GM19452 (cell line): Measurements from ENCODE around the gene GTSE1.

Experiments
- ATAC-seq: cut with Tn5 transposase; IDR thresholded peaks from one replicate; pipeline ENCODE4 v1.9.1; 2021; ENCODE audit not compliant: unreplicated experiment

GTSE1 gene

DNA sequence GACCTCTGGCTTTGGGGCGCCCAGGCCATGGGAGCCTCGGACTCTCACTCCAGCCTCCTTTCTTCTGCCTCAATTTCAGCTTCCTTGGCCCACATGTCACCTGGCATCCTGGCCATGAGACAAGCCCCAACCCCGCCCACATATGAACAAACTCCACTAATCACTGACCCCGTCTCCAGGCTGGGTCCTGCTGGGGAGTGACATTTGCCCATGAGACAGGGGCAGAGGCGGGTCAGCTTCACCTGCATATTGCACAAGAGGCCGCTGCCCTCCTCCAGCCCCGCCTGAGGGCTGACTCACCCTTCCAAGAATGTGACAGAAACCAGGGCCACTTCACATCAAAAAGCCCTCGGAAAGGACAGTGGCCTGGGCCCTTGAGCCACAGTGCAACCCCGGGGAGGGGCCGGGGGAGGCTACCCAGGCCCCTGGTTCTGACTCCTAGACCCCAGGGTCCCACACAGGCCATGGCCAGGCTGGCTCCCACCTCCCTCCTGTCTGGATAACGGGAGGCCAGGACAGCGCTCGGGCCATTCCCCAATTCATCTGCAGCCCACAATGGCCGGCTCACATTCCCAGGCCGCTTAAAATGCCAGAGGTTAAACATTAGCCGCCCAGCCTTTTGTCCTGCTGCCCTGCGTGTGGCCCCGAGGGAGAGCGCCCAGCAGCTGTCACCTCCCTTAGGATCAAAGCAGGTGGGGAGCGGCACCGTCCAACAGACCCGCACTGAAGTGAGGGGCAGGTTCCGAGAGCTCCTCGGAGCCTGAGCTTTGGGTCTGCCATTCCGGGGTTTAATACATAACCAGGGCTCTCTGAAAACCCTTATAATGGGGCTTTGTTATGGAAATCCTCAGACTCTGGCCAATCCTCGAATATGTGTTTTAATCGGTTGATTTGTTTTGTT, 81.1 kb downstream of the GTSE1 start:
- ATAC-seq, result no peak

DNA sequence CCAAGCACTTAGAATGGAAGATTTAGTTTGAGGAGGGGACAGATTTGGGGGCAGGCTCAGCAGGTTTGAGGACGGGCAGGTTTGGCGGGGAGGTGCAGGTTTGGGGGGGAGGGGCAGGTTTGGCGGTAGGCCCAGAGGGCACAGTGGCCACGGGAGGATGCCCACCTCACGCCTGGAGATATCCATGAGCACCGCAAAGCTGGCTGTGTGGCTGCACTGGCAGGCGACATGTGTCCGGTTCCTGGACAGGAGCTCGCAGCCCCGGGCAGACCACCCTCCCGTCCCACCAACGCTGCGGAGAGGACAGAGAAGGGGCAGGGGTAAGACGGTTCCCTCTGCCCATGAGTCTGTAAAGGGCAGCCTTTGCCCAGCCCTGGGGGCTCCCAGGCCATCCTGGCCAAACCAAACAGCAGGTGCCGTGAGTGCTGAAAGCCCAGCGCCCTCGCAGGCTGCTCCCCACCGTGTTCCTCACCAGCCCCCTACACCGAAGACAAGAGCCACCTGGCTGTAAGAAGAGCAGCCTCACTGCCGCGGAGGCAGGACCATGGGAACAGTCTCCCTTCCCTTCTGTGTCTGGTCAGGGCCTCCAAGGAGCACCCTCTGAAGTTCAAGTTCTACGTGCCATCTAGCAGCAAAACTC, 81.9 kb downstream of the GTSE1 start:
- ATAC-seq, result no peak

DNA sequence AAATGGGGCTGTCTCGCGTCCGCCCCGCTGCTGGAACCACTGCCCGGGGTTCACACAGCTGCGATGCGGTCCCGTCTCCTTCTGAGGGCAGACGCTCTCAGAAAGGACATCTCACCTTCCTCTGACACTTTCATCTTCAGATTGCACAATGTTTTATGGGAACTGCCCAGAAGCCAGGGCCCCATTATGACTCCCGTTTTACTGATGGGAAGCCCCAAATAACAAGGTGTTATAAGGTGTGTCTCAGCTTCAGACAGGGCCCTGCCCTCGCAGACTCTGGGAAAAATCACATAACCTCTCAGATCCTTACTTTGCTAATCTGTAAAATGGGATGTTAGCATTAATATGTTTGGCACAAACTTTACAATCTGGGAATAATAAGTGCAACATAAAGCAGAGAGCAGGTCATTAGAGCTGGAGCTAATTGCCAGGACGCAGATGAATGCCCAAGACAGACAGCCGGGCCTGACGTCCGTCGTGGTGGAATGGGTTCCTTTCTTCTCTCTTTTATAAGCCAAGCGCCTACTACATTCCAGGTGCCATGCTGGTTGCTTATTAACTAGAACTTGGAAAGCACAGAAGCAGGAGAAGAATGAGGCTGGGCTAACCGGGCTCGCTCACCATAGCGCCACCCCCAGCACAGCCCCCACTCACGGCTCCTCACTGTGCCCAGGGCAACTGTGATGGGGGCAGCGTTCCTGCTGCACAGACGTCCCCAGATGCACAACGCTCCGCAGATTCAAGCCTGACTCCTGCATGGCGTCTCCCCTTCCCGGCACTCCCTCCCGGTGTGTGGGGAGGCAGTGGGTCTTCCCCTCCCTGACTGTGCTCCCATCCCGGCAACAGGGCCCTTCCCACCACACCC, 82.6 kb downstream of the GTSE1 start:
- no peak for ATAC-seq

DNA sequence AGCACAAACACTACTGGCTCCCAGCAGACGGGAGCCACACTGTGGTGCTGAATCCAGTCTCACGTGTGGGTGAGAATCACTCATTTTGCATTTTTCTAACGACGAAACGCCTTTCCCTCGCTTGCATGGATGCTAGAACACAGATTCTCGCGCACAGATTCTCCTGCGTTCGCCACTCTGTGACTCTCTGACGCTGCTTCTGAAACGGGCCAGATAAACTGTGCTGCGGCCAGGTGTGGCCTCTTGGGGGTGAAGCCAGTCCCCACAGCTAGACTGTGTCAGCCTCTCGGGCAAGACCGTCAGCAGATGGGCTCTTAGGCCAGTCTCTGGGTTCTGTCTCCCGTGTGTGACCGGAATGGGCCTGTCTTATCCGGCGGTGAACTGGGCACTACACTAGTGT, 83.4 kb downstream of the GTSE1 start:
- no peak for ATAC-seq
